WTC11 (cell line): ENCODE data around the gene GP9. TPM values are rescaled to one million over a fixed set of nuclear protein-coding genes. Genes with fewer than 3 reads are reported as not detected.

Experiments
- ATAC-seq: fragments of 200-7000 bp; cut with Tn5 transposase; 2 replicates; pipeline ENCODE4 v1.10.0; 2021; ENCODE audit warnings: mild to moderate bottlenecking, moderate library complexity
- CTCF ChIA-PET: fragments of 300-600 bp; sonication (Branson Sonifier 250); formaldehyde crosslinking; loops from one replicate; lab custom pipeline; 2021; ENCODE audit warnings: antibody characterized with exemption; lab: Charles Lee
- POLR2A ChIA-PET: fragments of 350-600 bp; sonication (Branson Sonifier 250); formaldehyde crosslinking; loops from one replicate; lab custom pipeline; 2021; ENCODE audit warnings: antibody characterized with exemption; lab: Charles Lee
- DNase-seq: peaks from one replicate; pipeline ENCODE4 v3.0.0; 2021; ENCODE audit warnings: low spot score
- H3K27ac Mint-ChIP-seq: 2 replicates; pipeline ENCODE4 v1.8.0; 2021; ENCODE audit warnings: mixed read lengths
- H3K27me3 Mint-ChIP-seq: 2 replicates; pipeline ENCODE4 v1.8.0; 2021; ENCODE audit warnings: low read depth, mild to moderate bottlenecking, moderate library complexity, mixed read lengths
- H3K36me3 Mint-ChIP-seq: 2 replicates; pipeline ENCODE4 v1.8.0; 2021; ENCODE audit warnings: mixed read lengths
- H3K4me1 Mint-ChIP-seq: 2 replicates; pipeline ENCODE4 v1.8.0; 2022; ENCODE audit warnings: mixed read lengths
- H3K4me3 Mint-ChIP-seq: 2 replicates; pipeline ENCODE4 v1.8.0; 2021; ENCODE audit warnings: mild to moderate bottlenecking, moderate library complexity, mixed read lengths
- H3K9me3 Mint-ChIP-seq: 2 replicates; pipeline ENCODE4 v1.8.0; 2021; ENCODE audit warnings: mixed read lengths
- CBFB ChIP-seq: sonication (generic); formaldehyde crosslinking; IDR thresholded peaks from 2 replicates; pipeline ENCODE4 v1.8.1; 2022; ENCODE audit warnings: mild to moderate bottlenecking, low read depth, missing genetic modification reagents
- E2F1 ChIP-seq: sonication (generic); formaldehyde crosslinking; IDR thresholded peaks from 2 replicates; pipeline ENCODE4 v1.8.0; 2022; ENCODE audit warnings: mild to moderate bottlenecking, missing genetic modification reagents
- ETV6 ChIP-seq: sonication (generic); formaldehyde crosslinking; IDR thresholded peaks from 2 replicates; pipeline ENCODE4 v1.8.1; 2022; ENCODE audit warnings: mild to moderate bottlenecking, missing genetic modification reagents
- FOXJ3 ChIP-seq: sonication (generic); formaldehyde crosslinking; IDR thresholded peaks from 2 replicates; pipeline ENCODE4 v1.9.0; 2021; ENCODE audit warnings: missing genetic modification reagents, mild to moderate bottlenecking, borderline replicate concordance
- HMGXB4 ChIP-seq: sonication (generic); formaldehyde crosslinking; IDR thresholded peaks from 2 replicates; pipeline ENCODE4 v1.8.1; 2023; ENCODE audit warnings: mild to moderate bottlenecking, moderate library complexity, missing genetic modification reagents
- IRF2 ChIP-seq: sonication (generic); formaldehyde crosslinking; IDR thresholded peaks from 2 replicates; pipeline ENCODE4 v1.8.0; 2022; ENCODE audit warnings: low read depth, missing genetic modification reagents, borderline replicate concordance
- KAT7 ChIP-seq: sonication (generic); formaldehyde crosslinking; IDR thresholded peaks from 2 replicates; pipeline ENCODE4 v1.8.1; 2023; ENCODE audit warnings: missing genetic modification reagents, mild to moderate bottlenecking, borderline replicate concordance
- NFE2L1 ChIP-seq: sonication (generic); formaldehyde crosslinking; IDR thresholded peaks from 2 replicates; pipeline ENCODE4 v1.8.1; 2023; ENCODE audit warnings: missing genetic modification reagents
- NR1H2 ChIP-seq: sonication (generic); formaldehyde crosslinking; IDR thresholded peaks from 2 replicates; pipeline ENCODE4 v1.9.0; 2021; ENCODE audit warnings: mild to moderate bottlenecking, moderate library complexity, missing genetic modification reagents
- NR3C1 ChIP-seq: sonication (generic); formaldehyde crosslinking; conservative IDR thresholded peaks from 2 replicates; pipeline ENCODE4 v1.8.1; 2023; ENCODE audit warnings: low read depth, mild to moderate bottlenecking, missing genetic modification reagents
- RORB ChIP-seq: fragments of 250-450 bp; sonication (Bioruptor Pico); IDR thresholded peaks from 2 replicates; pipeline ENCODE4 v1.9.0; 2021; ENCODE audit warnings: mild to moderate bottlenecking
- STAT6 ChIP-seq: sonication (generic); formaldehyde crosslinking; conservative IDR thresholded peaks from 2 replicates; pipeline ENCODE4 v1.8.1; 2023; ENCODE audit warnings: mild to moderate bottlenecking, low read depth, missing genetic modification reagents, moderate library complexity
- TCF7 ChIP-seq: sonication (generic); formaldehyde crosslinking; IDR thresholded peaks from 2 replicates; pipeline ENCODE4 v1.8.0; 2022; ENCODE audit warnings: mild to moderate bottlenecking, low read depth, missing genetic modification reagents, moderate library complexity
- ZBTB21 ChIP-seq: sonication (generic); formaldehyde crosslinking; IDR thresholded peaks from 2 replicates; pipeline ENCODE4 v1.8.1; 2023; ENCODE audit warnings: mild to moderate bottlenecking, missing genetic modification reagents, borderline replicate concordance
- ZNF121 ChIP-seq: sonication (generic); formaldehyde crosslinking; IDR thresholded peaks from 2 replicates; pipeline ENCODE4 v1.8.0; 2023; ENCODE audit warnings: missing genetic modification reagents
- total RNA-seq: library from RNA; stranded (reverse); gene quantifications from 3 replicates; pipeline ENCODE4 v1.2.3, GENCODE V29; 2021
- TF ChIP-seq, protein P1 (sequence below): fragments of 250-450 bp; sonication (Bioruptor Pico); IDR thresholded peaks from 2 replicates; pipeline ENCODE4 v1.9.0; 2021; ENCODE audit warnings: mild to moderate bottlenecking, borderline replicate concordance
- TF ChIP-seq, protein P2 (sequence below): fragments of 250-450 bp; sonication (Bioruptor Pico); conservative IDR thresholded peaks from 2 replicates; pipeline ENCODE4 v1.9.0; 2021; ENCODE audit warnings: mild to moderate bottlenecking
- TF ChIP-seq, protein P3 (sequence below): sonication (generic); formaldehyde crosslinking; IDR thresholded peaks from 2 replicates; pipeline ENCODE4 v1.8.1; 2023; ENCODE audit warnings: mild to moderate bottlenecking, missing genetic modification reagents, moderate library complexity
- TF ChIP-seq, protein P4 (sequence below): sonication (generic); formaldehyde crosslinking; IDR thresholded peaks from 2 replicates; pipeline ENCODE4 v1.8.1; 2023; ENCODE audit warnings: mild to moderate bottlenecking, missing genetic modification reagents, moderate library complexity

The GP9 gene
- total RNA-seq, 1 experiment from 2014 or later, result not detected

DNA sequence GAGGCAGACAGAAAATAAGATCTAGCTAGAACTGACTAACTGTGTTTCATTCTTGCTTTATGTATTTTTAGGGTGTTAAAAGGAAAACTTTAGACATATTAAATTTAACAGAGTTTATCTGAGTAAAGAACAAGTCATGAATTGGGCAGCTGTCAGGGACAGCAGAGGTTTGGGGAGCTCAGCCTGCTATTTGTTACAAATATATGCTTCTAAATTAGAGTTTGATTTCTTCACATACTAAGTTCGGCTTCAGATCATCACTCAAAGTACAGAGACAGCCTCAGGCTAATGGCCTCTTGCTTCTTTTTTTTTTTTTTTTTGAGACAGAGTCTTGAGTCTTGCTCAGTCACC, 37.6 kb upstream of the GP9 start:
- ChIA-PET CTCF (interaction anchor here (1.1 to 5.7 kb wide), 2 partner anchors 16 to 53 kb away, joined by 3 to 25 read pairs; no protein-coding TSS in a partner anchor), POLR2A (no interaction called here)
- Mint-ChIP-seq H3K9me3 (0 out of 2 replicates have a peak, but pooled peaks cover 6% of the 10 kb centered on the region), H3K4me3 (no peak overlapping the region), H3K36me3 (no peaks in the 10 kb centered on the region), H3K4me1 (peaks cover 5% of the 10 kb centered on the region; the same call in 1 of the 2 replicates), H3K27ac (no peak overlapping the region), H3K27me3 (peaks cover 37% of the 10 kb centered on the region)
- ATAC-seq (no peak), DNase-seq (no peak)
- TF ChIP-seq NR1H2 (no peak), HMGXB4 (CRISPR knock-in tag) (no peak), IRF2 (CRISPR knock-in tag) (no peak), CBFB (CRISPR knock-in tag) (no peak), RORB (no peak), ETV6 (CRISPR knock-in tag) (no peak), KAT7 (CRISPR knock-in tag) (no peak), ZNF121 (CRISPR knock-in tag) (no peak), NR3C1 (CRISPR knock-in tag) (no peak), ZBTB21 (CRISPR knock-in tag) (no peak)
- TF ChIP-seq, protein P1, sequence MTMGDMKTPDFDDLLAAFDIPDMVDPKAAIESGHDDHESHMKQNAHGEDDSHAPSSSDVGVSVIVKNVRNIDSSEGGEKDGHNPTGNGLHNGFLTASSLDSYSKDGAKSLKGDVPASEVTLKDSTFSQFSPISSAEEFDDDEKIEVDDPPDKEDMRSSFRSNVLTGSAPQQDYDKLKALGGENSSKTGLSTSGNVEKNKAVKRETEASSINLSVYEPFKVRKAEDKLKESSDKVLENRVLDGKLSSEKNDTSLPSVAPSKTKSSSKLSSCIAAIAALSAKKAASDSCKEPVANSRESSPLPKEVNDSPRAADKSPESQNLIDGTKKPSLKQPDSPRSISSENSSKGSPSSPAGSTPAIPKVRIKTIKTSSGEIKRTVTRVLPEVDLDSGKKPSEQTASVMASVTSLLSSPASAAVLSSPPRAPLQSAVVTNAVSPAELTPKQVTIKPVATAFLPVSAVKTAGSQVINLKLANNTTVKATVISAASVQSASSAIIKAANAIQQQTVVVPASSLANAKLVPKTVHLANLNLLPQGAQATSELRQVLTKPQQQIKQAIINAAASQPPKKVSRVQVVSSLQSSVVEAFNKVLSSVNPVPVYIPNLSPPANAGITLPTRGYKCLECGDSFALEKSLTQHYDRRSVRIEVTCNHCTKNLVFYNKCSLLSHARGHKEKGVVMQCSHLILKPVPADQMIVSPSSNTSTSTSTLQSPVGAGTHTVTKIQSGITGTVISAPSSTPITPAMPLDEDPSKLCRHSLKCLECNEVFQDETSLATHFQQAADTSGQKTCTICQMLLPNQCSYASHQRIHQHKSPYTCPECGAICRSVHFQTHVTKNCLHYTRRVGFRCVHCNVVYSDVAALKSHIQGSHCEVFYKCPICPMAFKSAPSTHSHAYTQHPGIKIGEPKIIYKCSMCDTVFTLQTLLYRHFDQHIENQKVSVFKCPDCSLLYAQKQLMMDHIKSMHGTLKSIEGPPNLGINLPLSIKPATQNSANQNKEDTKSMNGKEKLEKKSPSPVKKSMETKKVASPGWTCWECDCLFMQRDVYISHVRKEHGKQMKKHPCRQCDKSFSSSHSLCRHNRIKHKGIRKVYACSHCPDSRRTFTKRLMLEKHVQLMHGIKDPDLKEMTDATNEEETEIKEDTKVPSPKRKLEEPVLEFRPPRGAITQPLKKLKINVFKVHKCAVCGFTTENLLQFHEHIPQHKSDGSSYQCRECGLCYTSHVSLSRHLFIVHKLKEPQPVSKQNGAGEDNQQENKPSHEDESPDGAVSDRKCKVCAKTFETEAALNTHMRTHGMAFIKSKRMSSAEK, result no peak
- TF ChIP-seq, protein P2, sequence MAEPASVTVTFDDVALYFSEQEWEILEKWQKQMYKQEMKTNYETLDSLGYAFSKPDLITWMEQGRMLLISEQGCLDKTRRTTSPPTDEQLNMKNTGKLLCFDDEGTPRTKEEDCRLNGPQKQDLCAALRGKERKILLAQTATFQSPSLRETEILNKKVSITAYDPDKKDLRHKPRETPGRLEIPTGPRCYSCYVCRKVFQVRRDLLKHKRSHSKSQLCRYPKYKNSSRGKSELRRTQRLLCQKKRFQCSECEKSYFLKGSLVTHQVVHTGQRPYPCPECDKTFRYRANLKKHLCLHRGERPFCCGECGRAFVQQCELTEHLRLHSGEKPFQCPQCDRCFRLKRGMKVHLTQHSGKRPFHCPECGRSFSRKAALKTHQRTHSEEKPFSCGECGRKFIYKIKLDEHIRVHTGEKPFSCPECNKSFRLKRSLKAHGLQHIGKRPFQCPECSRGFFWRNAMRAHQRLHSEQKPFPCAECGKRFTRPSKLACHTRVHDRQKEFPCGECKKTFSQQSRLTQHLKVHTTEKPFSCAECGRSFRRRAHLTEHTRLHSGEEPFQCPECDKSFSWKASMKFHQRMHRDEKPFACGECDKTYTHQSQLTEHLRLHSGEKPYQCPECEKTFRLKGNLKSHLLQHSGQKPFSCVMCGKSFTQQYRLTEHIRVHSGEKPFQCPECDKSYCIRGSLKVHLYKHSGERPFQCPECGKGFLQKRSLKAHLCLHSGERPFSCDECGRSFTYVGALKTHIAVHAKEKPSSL (CRISPR knock-in tag), result no peak

DNA sequence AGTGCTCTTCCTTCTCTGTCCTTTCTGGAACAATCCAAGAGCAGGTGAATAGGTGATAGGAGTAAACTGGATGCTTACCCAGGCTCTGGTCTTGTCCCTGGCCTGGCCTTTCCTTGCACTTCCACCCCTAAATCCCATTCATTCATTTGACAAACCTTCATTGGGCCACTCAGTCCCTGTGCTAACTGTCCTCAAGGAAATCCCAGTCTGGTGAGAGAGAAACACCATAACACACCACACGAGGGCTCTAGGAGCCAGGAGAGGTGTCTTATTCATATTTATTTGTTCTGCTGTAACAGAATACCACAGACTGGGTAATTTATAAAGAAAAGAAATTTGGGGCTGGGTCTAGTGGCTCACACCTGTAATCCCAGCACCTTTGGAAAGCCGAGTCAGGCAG, 36.7 kb upstream of the GP9 start:
- ATAC-seq (no peak), DNase-seq (no peak)
- peaks cover 46% of the 10 kb centered on the region for H3K27me3 Mint-ChIP-seq
- ChIA-PET CTCF (interaction anchor here (5.7 kb wide), 1 partner anchor 53 kb away, joined by 25 read pairs; no protein-coding TSS in a partner anchor), POLR2A (no interaction called here)
- 0 out of 2 replicates have a peak, but pooled peaks cover 6% of the 10 kb centered on the region for H3K9me3 Mint-ChIP-seq
- H3K4me1 Mint-ChIP-seq, result peaks cover 5% of the 10 kb centered on the region; the same call in 1 of the 2 replicates
- no peak overlapping the region for H3K4me3 Mint-ChIP-seq
- H3K27ac Mint-ChIP-seq, result no peak overlapping the region
- no peaks in the 10 kb centered on the region for H3K36me3 Mint-ChIP-seq
- TF ChIP-seq ZNF121 (CRISPR knock-in tag) (no peak), STAT6 (CRISPR knock-in tag) (no peak), NFE2L1 (CRISPR knock-in tag) (no peak), FOXJ3 (CRISPR knock-in tag) (no peak), KAT7 (CRISPR knock-in tag) (no peak), ZBTB21 (CRISPR knock-in tag) (no peak), E2F1 (CRISPR knock-in tag) (no peak), TCF7 (CRISPR knock-in tag) (no peak)
- TF ChIP-seq, protein P3, sequence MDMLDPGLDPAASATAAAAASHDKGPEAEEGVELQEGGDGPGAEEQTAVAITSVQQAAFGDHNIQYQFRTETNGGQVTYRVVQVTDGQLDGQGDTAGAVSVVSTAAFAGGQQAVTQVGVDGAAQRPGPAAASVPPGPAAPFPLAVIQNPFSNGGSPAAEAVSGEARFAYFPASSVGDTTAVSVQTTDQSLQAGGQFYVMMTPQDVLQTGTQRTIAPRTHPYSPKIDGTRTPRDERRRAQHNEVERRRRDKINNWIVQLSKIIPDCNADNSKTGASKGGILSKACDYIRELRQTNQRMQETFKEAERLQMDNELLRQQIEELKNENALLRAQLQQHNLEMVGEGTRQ (CRISPR knock-in tag), result no peak
- TF ChIP-seq, protein P4, sequence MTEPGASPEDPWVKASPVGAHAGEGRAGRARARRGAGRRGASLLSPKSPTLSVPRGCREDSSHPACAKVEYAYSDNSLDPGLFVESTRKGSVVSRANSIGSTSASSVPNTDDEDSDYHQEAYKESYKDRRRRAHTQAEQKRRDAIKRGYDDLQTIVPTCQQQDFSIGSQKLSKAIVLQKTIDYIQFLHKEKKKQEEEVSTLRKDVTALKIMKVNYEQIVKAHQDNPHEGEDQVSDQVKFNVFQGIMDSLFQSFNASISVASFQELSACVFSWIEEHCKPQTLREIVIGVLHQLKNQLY (CRISPR knock-in tag), result no peak
